GM18520 (cell line): ENCODE results near the gene PRPF4.
"Not testable (repeated sequence)": the region's sequence is repeated elsewhere in the genome, so short reads cannot be mapped to it uniquely, and the experiment has no call there.

Source experiments
- ATAC-seq: cut with Tn5 transposase; IDR thresholded peaks from one replicate; pipeline ENCODE4 v1.9.1; 2021; ENCODE audit not compliant: unreplicated experiment

PRPF4 gene

DNA sequence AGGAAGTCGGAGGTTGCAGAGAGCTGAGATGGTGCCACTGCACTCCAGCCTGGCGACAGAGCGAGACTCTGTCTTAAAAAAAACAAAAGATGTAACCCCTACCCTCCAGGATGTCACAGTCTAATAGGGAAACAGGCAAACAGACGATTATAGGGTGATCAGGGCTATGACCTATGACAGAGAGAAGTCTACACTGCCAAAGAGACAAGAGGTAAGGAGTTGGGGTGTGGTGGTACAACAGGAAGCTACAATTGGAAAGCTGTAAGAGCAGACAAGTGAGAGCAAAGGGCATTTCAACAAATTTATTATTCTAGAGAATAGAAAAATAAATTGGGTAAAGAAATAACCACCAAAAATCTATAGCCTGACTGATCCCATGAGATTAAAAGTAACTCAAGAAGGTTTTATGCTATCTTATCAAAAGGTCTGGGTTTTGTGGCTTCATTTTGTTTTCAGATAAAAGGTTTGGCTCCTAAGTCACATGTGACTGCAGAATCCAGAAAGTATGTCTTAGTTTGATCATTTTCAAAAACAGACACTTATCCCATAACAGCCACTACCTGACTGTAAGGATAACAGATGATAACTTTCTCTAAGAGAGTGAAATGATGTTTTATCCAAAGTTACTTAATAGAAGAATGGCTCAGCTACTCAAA, 7.4 kb upstream of the PRPF4 start:
- ATAC-seq: no peak

GRCh38 chr9:113269355-113269754, 6.1 kb upstream of the PRPF4 start:
- no peak for ATAC-seq

DNA sequence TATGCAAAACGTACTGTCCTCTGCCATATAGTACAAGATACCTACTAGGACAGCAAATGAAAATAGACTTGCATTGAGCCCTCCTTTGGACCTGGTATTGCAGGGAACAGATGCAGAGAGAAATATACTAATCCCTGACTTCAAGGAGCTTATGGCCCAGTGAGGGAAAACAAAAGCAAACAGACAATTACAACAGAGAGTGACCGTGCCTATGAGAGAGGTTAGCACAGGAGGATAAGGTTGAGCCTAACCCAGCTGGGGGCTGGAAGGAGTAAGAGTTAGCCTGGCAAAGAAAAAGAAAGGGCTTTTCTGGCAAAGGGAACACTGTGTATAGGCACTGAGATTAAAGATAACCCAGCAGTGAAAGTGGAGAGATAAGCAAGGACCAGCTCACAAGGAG, 5.6 kb upstream of the PRPF4 start:
- no peak for ATAC-seq

DNA sequence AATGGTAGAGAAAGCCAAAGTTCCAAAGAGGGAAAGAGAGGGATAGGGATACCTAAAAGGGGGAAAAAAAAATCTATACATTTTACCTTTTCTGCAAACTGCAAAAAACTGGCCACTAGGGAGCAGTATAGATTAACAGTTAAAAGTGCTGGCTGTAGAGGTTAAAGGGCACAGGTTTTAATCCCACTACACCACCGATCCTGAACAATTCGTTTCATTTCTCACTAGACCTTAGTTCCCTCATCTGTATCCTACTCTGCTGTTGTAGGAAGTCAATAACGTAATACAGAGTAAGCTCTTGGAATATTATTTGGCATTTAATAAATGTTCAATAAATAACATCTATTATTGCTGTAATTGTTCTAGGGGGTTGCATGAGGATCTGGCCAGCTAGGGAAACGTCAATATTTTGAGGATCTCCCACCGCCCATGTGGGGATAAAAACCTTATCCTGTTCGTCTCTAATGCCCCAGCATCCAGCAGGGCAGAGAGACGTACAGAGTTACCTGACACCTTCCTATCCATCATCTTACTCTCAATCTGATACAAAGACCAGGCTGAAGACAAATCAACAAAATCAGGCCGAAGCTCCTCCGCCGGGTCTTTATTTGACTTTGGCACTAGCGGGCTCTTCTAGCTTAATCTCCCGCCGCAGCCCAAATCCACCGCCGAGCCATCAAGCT, 843 bp upstream of the PRPF4 start:
- ATAC-seq: no peak

DNA sequence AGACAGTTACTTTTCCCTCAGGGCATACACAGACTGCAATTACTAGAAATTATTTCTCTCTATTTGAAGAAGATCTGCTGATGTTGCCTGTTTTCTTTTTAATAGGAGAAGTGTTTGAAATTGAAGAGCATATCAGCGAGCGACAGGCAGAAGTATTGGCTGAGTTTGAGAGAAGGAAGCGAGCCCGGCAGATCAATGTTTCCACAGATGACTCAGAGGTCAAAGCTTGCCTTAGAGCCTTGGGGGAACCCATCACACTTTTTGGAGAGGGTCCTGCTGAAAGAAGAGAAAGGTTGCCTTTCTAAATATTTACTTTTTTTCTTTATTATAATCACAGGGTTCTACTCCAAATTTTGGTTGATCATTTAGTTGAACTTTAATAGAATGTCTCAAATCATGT, 3.4 kb downstream of the PRPF4 start:
- ATAC-seq: no peak

GRCh38 chr9:113281356-113281755, 5.9 kb downstream of the PRPF4 start:
- ATAC-seq: no peak

GRCh38 chr9:113289091-113289490, 13.6 kb downstream of the PRPF4 start:
- ATAC-seq: no peak

GRCh38 chr9:113290052-113290607, 14.7 kb downstream of the PRPF4 start:
- no peak for ATAC-seq

DNA sequence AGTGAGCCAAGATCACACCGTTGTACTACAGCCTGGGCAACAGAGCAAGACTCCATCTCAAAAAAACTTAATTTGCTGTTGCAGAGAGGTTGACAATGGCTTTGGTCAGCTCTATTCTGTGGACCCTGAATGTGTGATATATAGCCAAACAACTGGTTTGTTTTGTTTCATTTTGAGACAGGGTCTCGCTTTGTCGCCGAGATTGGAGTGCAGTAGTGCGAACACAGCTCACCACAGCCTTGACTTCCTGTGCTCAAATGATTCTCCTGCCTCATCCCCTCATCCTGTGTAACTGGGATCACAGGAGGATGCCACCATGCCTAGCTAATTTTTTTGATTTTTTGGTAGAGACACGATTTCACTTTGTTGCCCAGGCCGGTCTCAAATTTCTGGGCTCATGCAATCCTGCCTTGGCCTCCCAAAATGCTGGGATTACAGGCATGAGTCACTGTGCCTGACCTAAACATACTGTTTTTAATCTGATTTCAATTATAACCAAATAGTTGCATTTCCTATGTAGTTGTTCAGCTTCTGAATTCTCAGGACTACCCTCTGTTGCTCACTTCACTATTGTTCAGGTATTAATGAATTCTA, 17.9 kb downstream of the PRPF4 start:
- no peak for ATAC-seq

DNA sequence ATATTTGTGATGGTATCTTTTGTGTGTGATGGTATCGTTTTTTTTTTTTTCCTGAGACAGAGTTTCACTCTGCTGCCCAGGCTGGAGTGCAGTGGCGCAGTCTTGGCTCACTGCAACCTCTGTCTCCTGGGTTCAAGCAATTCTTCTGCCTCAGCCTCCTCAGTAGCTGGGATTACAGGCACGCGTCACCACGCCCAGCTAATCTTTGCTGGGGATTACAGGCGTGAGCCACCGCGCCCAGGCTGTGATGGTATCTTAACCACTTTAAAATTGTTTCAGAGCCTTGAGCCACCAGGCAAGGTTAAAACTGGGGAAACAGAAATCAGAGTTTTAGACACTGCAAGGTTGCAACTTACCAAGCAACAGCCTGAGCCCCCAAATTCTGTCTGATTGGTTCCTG, 20.8 kb downstream of the PRPF4 start:
- ATAC-seq: not testable (repeated sequence)

GRCh38 chr9:113296796-113297558, 21.5 kb downstream of the PRPF4 start:
- no peak for ATAC-seq

GRCh38 chr9:113298311-113298710, 22.9 kb downstream of the PRPF4 start:
- ATAC-seq: no peak

- no peak for ATAC-seq
These were observed 23.7 kb downstream of the PRPF4 start for GRCh38 chr9:113298924-113299770.

DNA sequence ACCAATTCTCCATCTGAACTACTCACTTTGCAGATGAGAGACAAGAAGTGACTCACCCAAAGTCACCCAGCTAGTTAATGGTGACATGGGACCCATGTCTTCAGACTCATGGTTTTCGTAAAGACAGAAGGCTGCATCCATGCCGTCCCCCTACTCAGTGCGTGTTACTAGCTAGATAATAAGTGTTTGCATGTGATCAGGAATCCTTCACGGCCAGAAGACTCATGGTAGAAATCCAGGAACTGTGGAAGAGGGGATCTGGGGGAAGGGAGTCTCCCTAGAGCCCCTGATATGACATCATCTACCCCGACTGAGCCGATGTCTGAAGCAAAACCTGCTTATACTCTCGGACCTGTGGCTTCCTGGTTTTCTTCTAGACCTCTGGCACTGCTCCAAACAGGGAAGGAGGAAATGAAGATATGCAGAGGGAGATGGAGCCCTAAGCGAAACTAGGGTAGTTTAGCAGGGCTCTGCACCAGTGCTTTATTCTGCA, 24.4 kb downstream of the PRPF4 start:
- ATAC-seq: no peak

- no peak for ATAC-seq
These were observed 26.1 kb downstream of the PRPF4 start for GRCh38 chr9:113301548-113301947.

GRCh38 chr9:113302792-113303418, 27.4 kb downstream of the PRPF4 start, which contains the start of gene RNF183:
TSS of gene RNF183 (minus strand) at chr9:113303376. CDS start at chr9:113298184, 5,192 bp downstream.
- ATAC-seq: no peak

- no peak for ATAC-seq
These were observed 31.1 kb downstream of the PRPF4 start for GRCh38 chr9:113306566-113306965.

DNA sequence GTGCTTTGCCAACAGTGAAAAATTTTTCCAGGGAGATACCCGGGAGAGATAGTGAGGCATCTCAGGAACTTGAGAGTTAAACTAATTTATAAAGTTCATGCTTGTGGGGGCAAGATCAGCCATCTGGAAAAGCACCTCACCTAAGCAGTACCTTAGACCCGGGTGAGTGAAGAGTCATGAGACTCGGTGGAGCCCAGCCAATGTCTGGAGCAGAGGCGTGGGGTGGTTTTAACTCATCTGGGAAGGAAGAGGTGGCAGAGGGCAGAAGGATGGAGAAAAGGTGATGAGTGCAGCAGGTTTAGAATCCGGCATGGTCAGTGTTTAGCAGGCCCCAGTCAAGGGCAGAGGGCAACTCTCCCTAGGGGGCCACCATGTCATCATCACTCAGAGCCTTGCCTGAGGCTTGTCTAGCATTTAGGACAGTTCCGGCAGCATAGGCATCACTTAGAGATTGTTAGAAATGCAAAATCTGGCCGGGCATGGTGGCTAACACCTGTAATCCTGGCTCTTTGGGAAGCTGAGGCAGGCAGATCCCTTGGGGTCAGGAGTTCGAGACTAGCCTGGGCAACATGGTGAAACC, 32.0 kb downstream of the PRPF4 start:
- no peak for ATAC-seq

DNA sequence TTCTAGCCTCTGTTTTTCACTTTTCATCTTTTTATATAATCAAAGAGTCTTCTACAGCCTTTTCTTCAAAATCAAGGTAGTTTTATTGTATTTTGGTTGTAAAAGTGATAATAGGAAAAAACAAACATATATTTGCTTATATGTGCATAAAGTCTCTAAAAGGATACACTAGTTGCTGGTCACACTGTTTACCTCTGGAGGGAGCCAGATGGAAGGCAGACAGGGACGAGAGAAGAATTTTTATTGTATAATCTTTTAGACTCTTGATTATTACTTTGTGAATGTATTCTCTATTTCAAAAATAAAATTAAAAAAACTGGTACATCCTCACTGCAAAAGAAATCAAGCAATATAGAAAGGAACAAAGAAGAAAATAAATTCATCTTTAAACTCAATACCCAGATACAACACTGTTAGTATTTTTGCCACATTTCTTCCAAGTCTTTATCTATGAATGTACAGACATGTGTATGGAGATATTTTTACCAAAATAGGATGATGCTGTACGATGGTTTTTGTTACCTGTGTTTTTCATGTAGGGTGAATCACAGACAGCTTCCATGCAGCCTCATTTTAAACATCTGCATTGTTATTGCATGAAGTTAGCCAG, 33.9 kb downstream of the PRPF4 start:
- ATAC-seq: no peak
